ENCODE measurements around the gene GM2A. TPM values are rescaled to one million over a fixed set of nuclear protein-coding genes. Genes with fewer than 3 reads are reported as not detected.
A peak's percentile ranks its signal among the peaks of the same experiment; 100 is the strongest.

The GM2A gene
- total RNA-seq, 3 donors from 2014 or later (not counting 1 experiment from before 2014, with no cell fraction given) = 9.6 to 15.9 (median 15.6) TPM

DNA sequence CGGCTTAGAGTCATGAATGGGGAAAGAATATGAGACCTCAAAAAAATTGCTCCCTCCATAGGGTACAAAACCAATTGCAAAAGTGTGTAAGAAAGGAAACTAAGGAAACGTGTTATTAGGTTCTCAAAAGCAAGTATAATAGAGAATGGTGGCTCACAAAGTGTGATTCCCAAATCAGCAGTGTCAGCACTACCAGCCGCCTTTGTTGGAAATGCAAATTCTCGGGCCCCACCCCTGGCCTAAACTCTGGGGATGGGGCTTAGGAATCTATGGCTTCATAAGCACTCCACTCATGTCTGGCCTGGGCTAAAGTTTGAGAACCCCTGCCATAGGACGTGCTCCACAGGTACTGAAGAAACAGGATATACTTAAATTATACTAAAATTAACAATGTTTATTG is 27.5 kb upstream of the GM2A start:
- H3K4me1 ChIP-seq (ENCODE audit: control insufficient read depth, insufficient read depth, low read length) = peaks cover 37% of the 10 kb centered on the region
- no peaks in the 10 kb centered on the region for H3K27me3 ChIP-seq (ENCODE audit: control insufficient read depth, insufficient read depth, low read length)
- H3K4me1 Mint-ChIP-seq = peaks cover 39 to 43% of the 10 kb centered on the region in 2 donors
- no peaks in the 10 kb centered on the region for H3K36me3 Mint-ChIP-seq
- no peak for DNase-seq
- TF ChIP-seq, protein P1, sequence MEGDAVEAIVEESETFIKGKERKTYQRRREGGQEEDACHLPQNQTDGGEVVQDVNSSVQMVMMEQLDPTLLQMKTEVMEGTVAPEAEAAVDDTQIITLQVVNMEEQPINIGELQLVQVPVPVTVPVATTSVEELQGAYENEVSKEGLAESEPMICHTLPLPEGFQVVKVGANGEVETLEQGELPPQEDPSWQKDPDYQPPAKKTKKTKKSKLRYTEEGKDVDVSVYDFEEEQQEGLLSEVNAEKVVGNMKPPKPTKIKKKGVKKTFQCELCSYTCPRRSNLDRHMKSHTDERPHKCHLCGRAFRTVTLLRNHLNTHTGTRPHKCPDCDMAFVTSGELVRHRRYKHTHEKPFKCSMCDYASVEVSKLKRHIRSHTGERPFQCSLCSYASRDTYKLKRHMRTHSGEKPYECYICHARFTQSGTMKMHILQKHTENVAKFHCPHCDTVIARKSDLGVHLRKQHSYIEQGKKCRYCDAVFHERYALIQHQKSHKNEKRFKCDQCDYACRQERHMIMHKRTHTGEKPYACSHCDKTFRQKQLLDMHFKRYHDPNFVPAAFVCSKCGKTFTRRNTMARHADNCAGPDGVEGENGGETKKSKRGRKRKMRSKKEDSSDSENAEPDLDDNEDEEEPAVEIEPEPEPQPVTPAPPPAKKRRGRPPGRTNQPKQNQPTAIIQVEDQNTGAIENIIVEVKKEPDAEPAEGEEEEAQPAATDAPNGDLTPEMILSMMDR (IDR thresholded peaks at IDR 0.05) = no peak
- no peaks in the 10 kb centered on the region for H3K9me3 ChIP-seq (ENCODE audit: control insufficient read depth, insufficient read depth, low read length)
- H3K27ac Mint-ChIP-seq = peak overlapping the region; percentile 88 to 92
- H3K4me3 Mint-ChIP-seq = peak overlapping the region; percentile 64
- 89% methylated on average over 4 of the region's 5 CpGs for WGBS (ENCODE audit: insufficient coverage)
- H3K27ac ChIP-seq (ENCODE audit: low read length) = peak overlapping the region; percentile 18
- H3K36me3 ChIP-seq (ENCODE audit: control insufficient read depth, insufficient read depth, low read length) = peaks cover 11% of the 10 kb centered on the region
- intact Hi-C loops (cut with micrococcal nuclease) = no loop called here
- no peaks in the 10 kb centered on the region for H3K9me3 Mint-ChIP-seq
- no peaks in the 10 kb centered on the region for H3K27me3 Mint-ChIP-seq (ENCODE audit: low read depth in 2 of 2)
- no peak for ATAC-seq
- no peak overlapping the region for H3K4me3 ChIP-seq (ENCODE audit: low read length)

DNA sequence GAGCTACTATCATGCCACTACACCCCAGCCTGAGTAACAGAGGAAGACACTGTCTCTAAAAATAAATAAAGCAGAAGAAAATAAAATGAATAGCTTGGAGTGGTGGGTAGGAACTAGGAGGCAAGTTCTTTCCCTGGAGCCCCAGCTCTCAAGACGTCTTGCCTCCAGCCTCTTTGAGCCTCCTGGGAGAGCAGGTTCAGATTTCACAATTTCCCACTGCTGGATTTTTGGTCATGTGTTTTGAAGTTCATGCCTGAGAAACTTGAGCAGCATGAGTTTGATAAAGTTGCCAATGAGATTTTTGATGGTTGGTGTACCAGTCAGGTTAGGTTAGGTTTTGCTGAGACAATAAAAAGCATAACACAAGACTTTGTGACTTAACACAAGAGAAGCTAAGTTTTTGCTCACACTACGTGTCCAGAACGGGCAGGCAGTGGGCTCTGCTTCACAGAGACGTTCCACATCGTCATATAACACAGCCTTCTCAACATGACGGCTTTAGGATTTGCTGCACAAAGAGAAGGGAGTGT is 25.0 kb upstream of the GM2A start:
- Histone ChIP-seq H3K9me3 (ENCODE audit: control insufficient read depth, insufficient read depth, low read length) (no peaks in the 10 kb centered on the region), H3K4me3 (ENCODE audit: low read length) (no peak overlapping the region), H3K4me1 (ENCODE audit: control insufficient read depth, insufficient read depth, low read length) (peaks cover 12% of the 10 kb centered on the region), H3K27me3 (ENCODE audit: control insufficient read depth, insufficient read depth, low read length) (no peaks in the 10 kb centered on the region), H3K36me3 (ENCODE audit: control insufficient read depth, insufficient read depth, low read length) (no peaks in the 10 kb centered on the region), H3K27ac (ENCODE audit: low read length) (no peak overlapping the region)
- H3K27ac Mint-ChIP-seq = no peak overlapping the region
- H3K27me3 Mint-ChIP-seq (ENCODE audit: low read depth in 2 of 2) = no peaks in the 10 kb centered on the region
- H3K4me3 Mint-ChIP-seq = no peak overlapping the region
- WGBS (ENCODE audit: insufficient coverage) = 88% methylated on average over 6 of the region's 6 CpGs
- DNase-seq (no peak), ATAC-seq (no peak)
- TF ChIP-seq, protein P1 (IDR thresholded peaks at IDR 0.05) = no peak
- intact Hi-C loops (cut with micrococcal nuclease) = no loop called here
- H3K9me3 Mint-ChIP-seq = no peaks in the 10 kb centered on the region
- H3K36me3 Mint-ChIP-seq = no peaks in the 10 kb centered on the region
- peaks cover 14 to 18% of the 10 kb centered on the region in 2 donors for H3K4me1 Mint-ChIP-seq

DNA sequence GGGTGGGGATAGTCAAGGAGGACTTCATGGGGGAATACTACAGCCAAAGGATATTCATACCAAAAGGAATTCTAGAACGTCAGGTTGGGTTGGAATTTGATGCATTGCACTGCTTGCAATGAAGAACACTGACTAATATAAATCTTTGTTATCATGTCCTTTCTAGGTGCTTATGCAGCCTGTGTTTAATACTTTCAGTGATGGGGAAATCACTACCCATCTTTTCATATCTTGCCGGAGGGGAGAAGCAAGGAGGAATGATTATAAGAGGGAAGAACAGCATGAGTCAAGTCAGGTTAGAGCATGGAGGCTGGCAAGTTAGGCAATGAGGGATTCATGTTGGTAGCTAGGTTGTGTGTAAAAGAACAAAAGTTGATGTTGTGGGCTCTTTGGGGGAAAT is 24.0 kb upstream of the GM2A start:
- TF ChIP-seq, protein P1 (IDR thresholded peaks at IDR 0.05) = no peak
- H3K4me3 ChIP-seq (ENCODE audit: low read length) = no peak overlapping the region
- intact Hi-C loops (cut with micrococcal nuclease) = no loop called here
- Mint-ChIP-seq H3K27ac (no peak overlapping the region), H3K36me3 (no peaks in the 10 kb centered on the region), H3K27me3 (ENCODE audit: low read depth in 2 of 2) (no peaks in the 10 kb centered on the region), H3K9me3 (no peaks in the 10 kb centered on the region), H3K4me1 (peaks cover 13 to 15% of the 10 kb centered on the region in 2 donors), H3K4me3 (no peak overlapping the region)
- WGBS (ENCODE audit: insufficient coverage) = 83% methylated on average over 2 of the region's 2 CpGs
- no peak for ATAC-seq
- H3K27me3 ChIP-seq (ENCODE audit: control insufficient read depth, insufficient read depth, low read length) = no peaks in the 10 kb centered on the region
- no peak overlapping the region for H3K27ac ChIP-seq (ENCODE audit: low read length)
- no peaks in the 10 kb centered on the region for H3K36me3 ChIP-seq (ENCODE audit: control insufficient read depth, insufficient read depth, low read length)
- no peaks in the 10 kb centered on the region for H3K9me3 ChIP-seq (ENCODE audit: control insufficient read depth, insufficient read depth, low read length)
- no peak for DNase-seq
- peaks cover 13% of the 10 kb centered on the region for H3K4me1 ChIP-seq (ENCODE audit: control insufficient read depth, insufficient read depth, low read length)
